Fibroblast of lung (primary cell): ENCODE data around the gene MYL3. TPM values are rescaled to one million over a fixed set of nuclear protein-coding genes. Genes with fewer than 3 reads are reported as not detected.

ENCODE experiments used
- DNase-seq, 2 donors: peaks; one replicate each; pipeline versions ENCODE4 v3.0.0 to v3.0.0-alpha.2; 2010; ENCODE audit warnings: low read depth in 2 of 2
- H2AFZ ChIP-seq: 2 replicates; pipeline ENCODE4 v1.5.1; 2012; ENCODE audit warnings: low read length, control low read depth, inconsistent platforms
- H3K27ac ChIP-seq: 2 replicates; pipeline ENCODE4 v1.5.1; 2011; ENCODE audit warnings: low read length, control low read depth; ENCODE audit not compliant: insufficient read depth
- H3K27me3 ChIP-seq: 2 replicates; pipeline ENCODE4 v1.5.1; 2011; ENCODE audit warnings: mild to moderate bottlenecking, low read length; ENCODE audit not compliant: control insufficient read depth, insufficient read depth
- H3K36me3 ChIP-seq: 2 replicates; pipeline ENCODE4 v1.5.1; 2011; ENCODE audit warnings: low read length; ENCODE audit not compliant: control insufficient read depth, insufficient read depth
- H3K4me1 ChIP-seq: 2 replicates; pipeline ENCODE4 v1.5.1; 2011; ENCODE audit warnings: low read length; ENCODE audit not compliant: control insufficient read depth, insufficient read depth; ENCODE audit errors: extremely low read depth
- H3K4me2 ChIP-seq: 2 replicates; pipeline ENCODE4 v1.5.1; 2011; ENCODE audit warnings: low read length, control low read depth; ENCODE audit not compliant: insufficient read depth; ENCODE audit errors: extremely low read depth
- H3K4me3 ChIP-seq, 4 experiments: fragments of 200-600 bp in 1 of 4; sonication (generic) in 1 of 4; replicated peaks in 1 of 4; 2 replicates each; pipeline ENCODE4 v1.5.1; 2011 to 2016; ENCODE audit warnings: low read length in 4 of 4, low read depth in 3 of 4, mild to moderate bottlenecking in 3 of 4, control low read depth in 2 of 4, inconsistent platforms in 1 of 4, mixed read lengths in 1 of 4; ENCODE audit not compliant: insufficient read depth in 1 of 4; ENCODE audit errors: control extremely low read depth in 1 of 4
- H3K79me2 ChIP-seq: 2 replicates; pipeline ENCODE4 v1.5.1; 2012; ENCODE audit warnings: mild to moderate bottlenecking, low read length, inconsistent platforms; ENCODE audit not compliant: control insufficient read depth, insufficient read depth
- H3K9ac ChIP-seq: 2 replicates; pipeline ENCODE4 v1.5.1; 2011; ENCODE audit warnings: mild to moderate bottlenecking, low read length, control low read depth; ENCODE audit not compliant: insufficient read depth
- H3K9me3 ChIP-seq: 2 replicates; pipeline ENCODE4 v1.5.1; 2012; ENCODE audit warnings: low read depth, low read length; ENCODE audit not compliant: control insufficient read depth, insufficient read depth
- H4K20me1 ChIP-seq: 2 replicates; pipeline ENCODE4 v1.5.1; 2011; ENCODE audit warnings: low read length; ENCODE audit not compliant: control insufficient read depth, insufficient read depth; ENCODE audit errors: extremely low read depth
- EZH2 ChIP-seq: IDR thresholded peaks from 2 replicates; pipeline ENCODE4 v1.5.1; 2012; ENCODE audit warnings: low read length, control low read depth, mild to moderate bottlenecking; ENCODE audit errors: missing control alignments
- polyA plus RNA-seq, 2 donors: library from polyadenylated mRNA; depleted of rRNA in 1 of 2; stranded (reverse) in 1 of 2; unstranded in 1 of 2; fragments of >200 nt; gene quantifications; 2 replicates each; pipeline ENCODE4 v1.2.1, GENCODE V29; 2011 to 2012; ENCODE audit warnings: missing spikeins in 1 of 2
- total RNA-seq: library from RNA; depleted of rRNA; stranded (reverse); fragments of >200 nt; gene quantifications from 2 replicates; pipeline ENCODE4 v1.2.1, GENCODE V29; 2014
- TF ChIP-seq, protein P1 (sequence below), 2 donors: IDR thresholded peaks in 1 of 2; conservative IDR thresholded peaks in 1 of 2; 1 replicate in 1 of 2; 2 replicates in 1 of 2; pipeline ENCODE4 v1.5.1; 2011 to 2012; ENCODE audit warnings: low read length in 2 of 2, control low read depth in 1 of 2, inconsistent platforms in 1 of 2, low read depth in 1 of 2, mild to moderate bottlenecking in 1 of 2

The MYL3 gene
- total and polyA plus RNA-seq, 2 donors (not counting 1 experiment from before 2014, with no cell fraction given) = 0.50 to 0.67 TPM

DNA sequence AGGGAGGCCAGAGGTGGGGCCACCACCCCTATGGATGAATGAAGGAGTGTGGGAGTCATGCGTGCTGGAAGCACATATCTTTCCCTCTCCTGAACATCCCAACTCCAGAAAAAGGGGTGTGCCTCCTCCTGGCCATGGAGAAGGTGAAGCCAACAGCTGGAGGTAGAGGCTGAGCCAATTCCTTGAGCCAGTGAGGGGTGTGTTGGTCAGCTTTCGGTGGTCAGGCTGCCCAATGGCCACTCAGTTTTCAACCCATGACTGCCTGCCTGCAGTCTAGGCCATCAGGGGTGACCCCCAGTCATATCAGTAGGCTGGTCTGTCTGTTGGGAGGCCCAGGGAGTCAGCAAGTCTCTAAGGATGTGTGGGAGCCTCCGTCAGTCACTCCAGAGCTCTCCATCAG lies 27.9 kb upstream of the MYL3 start:
- no peak overlapping the region for H3K4me3 ChIP-seq
- no peak overlapping the region for H3K27ac ChIP-seq
- H3K9me3 ChIP-seq = no peaks in the 10 kb centered on the region
- no peak overlapping the region for H3K4me2 ChIP-seq
- no peaks in the 10 kb centered on the region for H3K79me2 ChIP-seq
- DNase-seq = no peak
- no peak overlapping the region for H2AFZ ChIP-seq
- H4K20me1 ChIP-seq = no peaks in the 10 kb centered on the region
- peaks cover 8% of the 10 kb centered on the region for H3K27me3 ChIP-seq
- no peak for TF ChIP-seq EZH2
- TF ChIP-seq, protein P1, sequence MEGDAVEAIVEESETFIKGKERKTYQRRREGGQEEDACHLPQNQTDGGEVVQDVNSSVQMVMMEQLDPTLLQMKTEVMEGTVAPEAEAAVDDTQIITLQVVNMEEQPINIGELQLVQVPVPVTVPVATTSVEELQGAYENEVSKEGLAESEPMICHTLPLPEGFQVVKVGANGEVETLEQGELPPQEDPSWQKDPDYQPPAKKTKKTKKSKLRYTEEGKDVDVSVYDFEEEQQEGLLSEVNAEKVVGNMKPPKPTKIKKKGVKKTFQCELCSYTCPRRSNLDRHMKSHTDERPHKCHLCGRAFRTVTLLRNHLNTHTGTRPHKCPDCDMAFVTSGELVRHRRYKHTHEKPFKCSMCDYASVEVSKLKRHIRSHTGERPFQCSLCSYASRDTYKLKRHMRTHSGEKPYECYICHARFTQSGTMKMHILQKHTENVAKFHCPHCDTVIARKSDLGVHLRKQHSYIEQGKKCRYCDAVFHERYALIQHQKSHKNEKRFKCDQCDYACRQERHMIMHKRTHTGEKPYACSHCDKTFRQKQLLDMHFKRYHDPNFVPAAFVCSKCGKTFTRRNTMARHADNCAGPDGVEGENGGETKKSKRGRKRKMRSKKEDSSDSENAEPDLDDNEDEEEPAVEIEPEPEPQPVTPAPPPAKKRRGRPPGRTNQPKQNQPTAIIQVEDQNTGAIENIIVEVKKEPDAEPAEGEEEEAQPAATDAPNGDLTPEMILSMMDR (conservative IDR thresholded peaks at IDR 0.05 in 1 of 2, IDR thresholded peaks at IDR 0.05 in 1 of 2; ENCODE audit: low read depth in 1 of 2, low read length in 2 of 2) = no peak
- H3K36me3 ChIP-seq = no peaks in the 10 kb centered on the region
- no peak overlapping the region for H3K9ac ChIP-seq
- no peaks in the 10 kb centered on the region for H3K4me1 ChIP-seq

DNA sequence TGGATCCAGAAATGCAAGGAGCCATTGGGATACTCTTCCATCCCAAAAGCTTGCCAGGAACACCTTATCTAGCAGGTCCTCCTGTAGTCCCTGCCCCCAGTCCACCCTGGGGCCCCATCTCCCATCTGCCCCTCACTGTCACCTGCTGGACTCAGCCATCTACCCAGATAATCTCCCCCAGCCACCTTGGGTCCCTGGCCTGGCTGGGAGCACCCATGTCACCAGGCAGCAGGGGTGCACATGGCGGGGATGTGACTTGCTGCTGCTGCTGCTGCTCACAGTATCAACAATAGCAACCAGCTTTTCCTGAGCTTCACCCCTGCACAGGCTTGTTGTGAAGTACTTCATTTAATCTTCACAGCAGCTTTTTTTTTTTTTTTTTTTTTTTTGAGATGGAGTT lies 26.9 kb upstream of the MYL3 start:
- no peak overlapping the region for H3K4me3 ChIP-seq
- no peak for DNase-seq
- no peak overlapping the region for H3K27ac ChIP-seq
- no peaks in the 10 kb centered on the region for H3K79me2 ChIP-seq
- H3K9ac ChIP-seq = no peak overlapping the region
- no peak for TF ChIP-seq EZH2
- TF ChIP-seq, protein P1 (conservative IDR thresholded peaks at IDR 0.05 in 1 of 2, IDR thresholded peaks at IDR 0.05 in 1 of 2; ENCODE audit: low read depth in 1 of 2, low read length in 2 of 2) = no peak
- no peaks in the 10 kb centered on the region for H3K36me3 ChIP-seq
- no peaks in the 10 kb centered on the region for H4K20me1 ChIP-seq
- H3K27me3 ChIP-seq = peaks cover 15% of the 10 kb centered on the region
- no peak overlapping the region for H3K4me2 ChIP-seq
- H3K9me3 ChIP-seq = no peaks in the 10 kb centered on the region
- H2AFZ ChIP-seq = no peak overlapping the region
- no peaks in the 10 kb centered on the region for H3K4me1 ChIP-seq

DNA sequence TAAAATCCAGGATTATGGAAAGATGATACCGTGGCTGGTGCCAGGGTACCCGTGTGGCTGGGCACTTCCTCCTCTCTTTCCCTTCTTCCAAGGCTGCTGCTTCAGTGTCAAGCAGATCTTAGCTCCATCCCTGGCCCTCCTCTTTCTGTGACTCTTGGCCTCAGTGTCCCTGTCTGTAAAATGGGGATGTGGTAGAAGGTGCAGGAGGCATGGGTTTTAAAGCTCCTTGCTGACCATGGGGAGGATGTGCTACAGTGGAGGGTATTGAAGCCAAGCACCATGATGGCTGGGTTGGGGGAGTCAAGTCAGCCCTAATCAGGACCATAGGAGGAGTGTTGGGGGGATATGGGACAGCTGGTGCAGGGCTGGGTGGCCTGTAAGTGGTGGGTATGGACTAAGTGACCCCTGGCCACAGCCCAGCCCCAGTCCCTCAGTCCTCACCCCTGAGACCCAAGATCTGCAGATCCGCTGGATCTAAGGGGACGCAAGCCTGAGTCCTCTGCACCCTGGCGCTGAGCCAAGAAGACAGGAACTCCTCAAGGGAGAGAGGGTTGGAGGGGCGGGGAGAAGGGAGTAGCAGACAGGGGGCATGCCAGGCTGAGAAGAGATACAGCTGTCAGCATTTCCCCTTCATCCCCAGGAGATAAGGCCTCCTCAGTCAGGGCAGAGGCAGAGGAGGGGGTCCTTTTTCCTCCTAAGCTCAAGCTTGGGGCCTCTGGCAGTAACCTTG lies 26.3 kb upstream of the MYL3 start:
- Histone ChIP-seq H3K27me3 (peaks cover 21% of the 10 kb centered on the region), H2AFZ (no peak overlapping the region)

More for the DNA sequence above, 26.3 kb upstream of the MYL3 start:
- H4K20me1 ChIP-seq = no peaks in the 10 kb centered on the region
- H3K36me3 ChIP-seq = no peaks in the 10 kb centered on the region
- H3K9me3 ChIP-seq = no peaks in the 10 kb centered on the region
- H3K4me2 ChIP-seq = no peak overlapping the region
- H3K4me1 ChIP-seq = no peaks in the 10 kb centered on the region
- no peak overlapping the region for H3K4me3 ChIP-seq
- no peak overlapping the region for H3K27ac ChIP-seq
- no peak for DNase-seq
- H3K79me2 ChIP-seq = no peaks in the 10 kb centered on the region
- H3K9ac ChIP-seq = no peak overlapping the region
- TF ChIP-seq, protein P1 (conservative IDR thresholded peaks at IDR 0.05 in 1 of 2, IDR thresholded peaks at IDR 0.05 in 1 of 2; ENCODE audit: low read depth in 1 of 2, low read length in 2 of 2) = no peak
- TF ChIP-seq EZH2 = no peak
